ENCODE results near the gene RAMP3.

The RAMP3 gene

DNA sequence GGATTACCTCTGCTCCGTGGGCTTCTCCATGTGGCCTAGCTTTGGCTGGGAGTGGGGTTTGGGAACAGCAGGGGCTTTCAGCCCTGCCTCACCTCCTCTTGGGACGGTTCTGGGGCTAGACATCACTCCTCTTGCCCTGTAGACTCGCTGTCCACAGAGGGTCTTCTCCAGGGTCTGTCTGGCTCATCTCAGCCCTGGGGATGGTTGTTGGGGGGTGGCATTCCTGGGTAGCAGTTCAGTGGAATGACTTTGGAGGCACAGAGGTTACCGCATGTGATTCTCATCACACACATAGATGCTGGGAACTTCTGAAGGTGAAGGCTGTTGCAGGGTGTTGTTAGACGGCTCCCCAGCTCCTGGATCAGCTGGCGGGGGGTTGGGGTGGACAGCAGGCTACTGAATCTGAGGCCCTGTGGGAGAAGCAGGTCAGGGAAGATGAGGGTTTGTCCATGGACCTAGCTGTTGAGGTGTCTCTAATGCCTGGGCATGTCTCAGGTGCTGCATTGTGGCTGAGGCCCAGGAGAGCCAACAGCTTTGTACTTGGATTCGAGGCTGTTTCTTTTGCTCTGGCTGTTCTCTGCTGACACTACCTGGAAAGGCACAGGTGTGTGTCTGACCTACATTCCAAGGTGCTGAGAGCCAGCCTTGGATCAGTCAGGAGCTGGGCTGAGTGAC is 23.8 kb downstream of the RAMP3 start:
- DNase-seq = no peak

DNA sequence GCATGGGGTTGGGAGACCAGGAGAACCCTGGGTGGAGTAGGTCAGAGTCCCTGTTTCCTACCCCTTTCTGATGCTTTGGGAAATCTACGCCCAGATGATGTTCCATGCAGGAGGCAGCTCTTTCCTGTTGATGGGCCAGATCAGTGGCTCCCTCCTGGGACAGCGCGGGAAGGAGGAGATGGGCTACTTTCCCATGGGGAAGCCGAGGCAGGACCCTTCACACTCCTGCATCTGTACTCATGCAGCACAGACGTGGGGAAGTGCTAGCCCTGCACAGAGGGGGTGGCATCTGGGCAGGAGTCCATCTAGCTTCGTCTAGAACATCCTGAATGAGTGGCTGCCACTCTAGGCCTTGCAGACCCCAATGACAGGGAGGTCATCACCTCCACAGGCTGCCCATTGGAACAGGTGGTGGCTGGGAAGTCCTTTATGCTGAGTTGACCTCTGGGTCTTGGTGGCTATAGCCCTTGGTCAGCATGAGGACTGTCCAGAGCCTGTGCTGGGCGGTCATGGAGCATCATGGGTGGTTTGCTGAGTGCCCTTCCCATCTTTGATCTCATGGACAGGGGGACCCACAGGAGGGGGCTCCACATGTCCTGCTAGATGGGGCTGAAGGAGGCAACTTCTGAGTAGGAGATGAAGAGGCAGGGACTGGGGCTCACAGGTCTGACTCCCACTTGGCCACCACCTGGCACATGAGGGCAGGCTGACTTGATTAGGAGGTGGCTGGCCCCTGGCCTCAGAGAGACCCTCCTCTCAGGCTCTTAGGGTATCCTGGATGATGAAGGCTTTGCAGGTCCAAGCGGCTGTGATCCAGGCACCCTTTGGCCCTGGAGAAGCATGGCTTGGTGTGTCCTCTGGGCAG is 24.6 kb downstream of the RAMP3 start:
- DNase-seq = no peak

DNA sequence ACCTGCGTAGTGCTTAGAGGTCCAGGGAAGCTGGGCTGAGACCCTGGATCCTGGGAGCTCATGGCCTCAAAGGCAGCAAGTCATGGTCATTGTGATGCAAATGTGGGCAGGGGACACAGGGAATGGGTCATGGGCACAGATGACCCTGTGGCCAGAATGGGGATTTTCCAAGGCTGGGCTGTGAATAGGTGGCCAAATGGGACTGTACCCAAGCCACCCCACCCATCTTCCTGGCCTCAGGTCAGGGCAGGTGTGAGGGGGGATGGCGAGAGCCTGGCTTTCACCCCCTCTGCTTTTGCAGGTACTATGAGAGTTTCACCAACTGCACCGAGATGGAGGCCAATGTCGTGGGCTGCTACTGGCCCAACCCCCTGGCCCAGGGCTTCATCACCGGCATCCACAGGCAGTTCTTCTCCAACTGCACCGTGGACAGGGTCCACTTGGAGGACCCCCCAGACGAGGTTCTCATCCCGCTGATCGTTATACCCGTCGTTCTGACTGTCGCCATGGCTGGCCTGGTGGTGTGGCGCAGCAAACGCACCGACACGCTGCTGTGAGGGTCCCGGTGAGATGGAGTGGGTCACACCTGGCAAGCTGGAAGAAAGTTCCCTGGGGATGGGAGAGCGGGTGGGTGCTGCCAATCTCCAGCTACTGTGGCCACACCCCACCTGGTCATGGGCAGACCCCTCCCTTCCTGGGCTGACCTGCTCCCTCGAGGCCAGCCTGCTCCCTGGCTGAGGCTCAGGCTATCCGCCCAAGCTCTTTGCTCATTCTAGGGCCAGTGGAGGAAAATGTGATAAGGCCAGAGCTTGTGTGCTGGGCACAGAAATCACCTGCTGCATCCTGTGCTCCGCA is 25.5 kb downstream of the RAMP3 start:
- no peak for DNase-seq

DNA sequence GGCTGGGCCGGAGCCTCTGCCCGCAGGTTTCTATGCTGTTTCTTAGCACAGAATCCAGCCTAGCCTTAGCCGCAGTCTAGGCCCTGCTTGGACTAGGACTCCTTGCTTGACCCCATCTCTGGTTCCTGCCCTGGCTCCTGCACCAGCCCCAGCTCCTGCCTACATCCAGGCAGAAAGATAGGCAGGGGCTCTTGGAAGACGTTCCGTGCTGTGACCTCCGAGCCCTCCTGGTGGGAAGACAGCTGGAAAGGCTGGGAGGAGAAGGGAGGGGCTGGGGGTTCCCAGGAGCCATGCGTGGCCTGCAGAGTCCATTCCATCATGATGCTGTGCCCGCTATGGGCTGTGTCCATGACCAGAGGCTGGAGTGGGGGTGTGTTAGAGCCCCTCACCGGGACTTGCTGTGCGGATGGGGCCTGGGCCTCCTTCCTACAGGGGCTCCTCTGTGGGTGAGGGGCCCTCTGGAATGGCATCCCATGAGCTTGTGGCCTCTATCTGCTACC is 26.2 kb downstream of the RAMP3 start:
- DNase-seq = no peak

DNA sequence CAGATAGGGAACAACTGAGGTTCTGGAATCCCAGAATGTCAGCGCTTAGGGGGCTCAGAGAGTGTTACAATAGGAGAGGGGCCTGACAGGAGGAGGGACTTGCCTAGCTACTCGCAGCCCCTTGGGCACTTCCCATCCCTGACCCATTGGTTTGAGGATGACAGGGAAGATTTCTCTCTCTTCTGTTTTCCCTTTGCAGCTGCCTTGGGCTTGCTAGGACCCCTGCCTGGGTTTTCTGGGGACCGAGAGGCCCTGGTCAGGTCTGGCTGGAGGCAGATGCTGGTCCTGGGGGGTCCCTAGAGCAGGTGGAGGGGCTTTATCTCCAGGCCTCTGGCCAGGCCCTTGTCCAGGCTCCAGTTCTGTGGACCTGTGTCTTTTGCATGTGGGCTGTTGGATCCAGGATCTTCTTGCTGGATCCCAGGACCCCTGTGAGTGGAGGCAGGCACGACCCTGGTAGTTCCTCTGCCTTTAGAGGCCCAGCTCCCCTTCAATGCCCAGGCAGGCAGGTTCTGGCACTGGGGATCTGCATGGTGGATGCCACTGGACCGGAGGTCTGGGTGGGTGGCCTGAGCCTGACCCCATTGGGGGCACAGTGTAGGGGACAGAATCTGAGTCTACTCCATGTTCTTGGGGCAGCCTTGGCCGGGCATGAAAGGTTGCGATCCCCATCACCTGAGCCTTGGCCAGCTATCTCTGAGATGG is 26.9 kb downstream of the RAMP3 start:
- DNase-seq = no peak

DNA sequence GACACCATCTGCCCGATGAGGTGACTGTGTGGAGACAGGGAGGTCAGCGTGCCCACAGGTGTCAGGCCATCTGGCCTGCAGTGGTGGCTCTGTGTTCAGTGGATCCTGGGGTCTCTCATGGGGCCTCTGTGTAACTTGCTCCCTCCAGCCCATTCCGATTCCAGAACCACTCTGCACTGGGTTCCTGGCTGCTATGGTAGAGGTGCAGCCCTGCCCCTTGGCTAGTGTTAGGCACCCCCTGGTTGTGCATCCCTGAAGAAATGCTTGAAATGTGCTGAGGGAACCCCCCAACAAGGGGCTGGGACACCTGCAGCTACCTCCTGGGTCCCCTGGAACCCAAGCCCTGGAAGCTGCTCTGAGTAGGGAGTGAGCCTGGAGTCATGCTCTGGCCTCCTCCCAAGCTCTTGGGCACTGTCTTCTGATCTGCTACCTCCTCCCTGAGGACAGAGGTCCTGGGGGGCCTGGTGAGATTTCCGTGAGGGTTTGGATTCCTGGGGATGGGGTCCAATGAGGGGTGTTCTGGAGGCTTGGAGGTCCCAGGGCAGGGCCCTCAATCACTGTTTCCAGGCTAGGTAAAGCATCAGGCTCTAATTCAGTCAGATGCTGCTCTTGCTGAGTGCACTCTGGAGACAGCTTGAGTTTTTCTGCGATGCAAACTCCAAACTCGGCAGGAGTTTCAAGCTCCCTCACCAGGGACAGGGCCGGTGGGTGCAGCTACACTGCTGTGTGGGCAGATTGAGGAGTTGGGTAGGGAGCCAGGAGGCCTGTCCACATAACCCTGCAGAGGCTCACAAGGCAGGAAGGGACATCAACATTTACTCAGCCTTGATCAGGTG is 27.7 kb downstream of the RAMP3 start:
- DNase-seq = no peak

DNA sequence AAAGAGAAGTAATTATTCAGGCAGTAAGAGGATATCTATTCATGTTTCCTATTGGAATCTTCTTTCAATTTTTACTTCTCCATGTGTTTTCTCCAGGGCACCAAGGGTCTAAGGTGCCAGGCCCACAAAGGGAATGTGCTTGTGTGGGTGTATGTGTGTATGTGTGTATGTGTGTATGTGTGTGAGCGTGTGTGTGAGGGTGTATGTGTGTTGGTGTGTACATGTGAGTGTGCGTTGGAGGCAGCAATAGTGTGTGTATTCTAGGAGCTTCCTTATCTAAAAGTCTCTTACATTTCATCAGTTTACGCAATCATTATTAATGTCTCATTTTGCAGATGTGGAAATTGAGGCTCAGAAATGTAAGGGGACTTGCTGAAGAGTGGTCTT is 28.3 kb downstream of the RAMP3 start:
- no peak for DNase-seq

DNA sequence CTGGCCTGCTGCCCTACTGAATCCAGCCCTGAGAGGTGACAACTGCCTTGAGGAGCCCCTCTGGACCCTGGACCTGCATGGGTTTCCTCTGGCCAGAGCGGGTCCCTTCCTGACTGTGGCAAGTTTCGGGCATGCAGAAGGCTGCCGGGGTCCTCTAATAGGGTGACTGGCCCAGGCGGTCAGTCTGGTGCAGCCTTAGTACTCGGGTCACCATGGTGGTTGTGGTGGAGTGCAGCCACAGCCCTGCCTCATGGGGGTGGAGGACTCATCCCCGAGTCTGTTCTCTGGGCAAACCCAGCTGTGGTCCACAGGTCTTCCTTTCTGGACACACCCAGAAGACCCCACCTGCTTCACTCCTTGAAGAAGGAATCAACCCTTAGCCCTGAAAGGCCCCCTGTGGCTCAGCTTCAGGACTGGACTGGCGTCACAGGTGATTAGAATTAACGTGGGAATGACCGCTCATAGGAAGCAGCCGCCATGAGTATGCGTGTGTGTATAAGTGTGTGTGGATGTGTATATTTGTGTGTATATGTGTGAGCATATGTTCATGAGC is 28.7 kb downstream of the RAMP3 start:
- no peak for DNase-seq

DNA sequence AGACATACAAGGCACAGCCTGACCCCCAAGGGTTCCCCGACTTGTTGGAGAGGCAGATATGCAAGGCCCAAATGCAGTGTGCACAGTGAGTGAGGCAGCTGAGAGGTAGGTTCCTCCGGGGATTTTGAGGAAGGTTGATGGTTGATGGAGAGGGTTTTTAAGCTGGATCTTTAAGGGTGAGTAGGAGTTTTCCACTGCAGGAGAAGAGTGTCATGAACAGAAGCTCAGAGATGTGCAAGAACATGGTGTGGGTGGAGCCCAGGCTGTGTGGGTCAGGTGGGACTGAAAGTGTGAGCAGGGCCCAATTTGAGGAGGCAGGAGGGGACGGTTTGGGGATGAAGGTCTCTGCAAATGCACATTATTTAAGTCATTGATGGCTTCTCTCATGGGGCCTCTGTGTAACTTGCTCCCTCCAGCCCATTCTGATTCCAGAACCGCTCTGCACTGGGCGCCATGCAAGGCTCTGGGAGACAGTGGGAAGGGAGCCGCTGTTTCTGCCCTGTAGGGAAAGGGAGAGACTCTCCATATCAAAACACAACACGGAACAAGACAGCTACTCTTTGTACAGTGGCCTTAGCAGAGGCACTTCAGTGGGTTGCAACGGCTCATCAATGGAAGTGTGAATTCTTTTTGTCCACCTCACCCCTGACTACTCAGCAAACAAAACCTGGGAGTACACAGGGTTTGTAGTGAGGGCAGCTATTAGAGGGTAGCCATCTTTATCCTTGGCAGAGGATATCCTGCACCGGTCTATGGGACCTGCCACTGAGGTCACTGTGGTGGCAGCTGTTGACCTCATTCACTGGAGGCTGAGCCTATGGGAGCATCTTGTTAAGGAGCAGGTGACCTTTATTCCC is 29.7 kb downstream of the RAMP3 start:
- DNase-seq = no peak

DNA sequence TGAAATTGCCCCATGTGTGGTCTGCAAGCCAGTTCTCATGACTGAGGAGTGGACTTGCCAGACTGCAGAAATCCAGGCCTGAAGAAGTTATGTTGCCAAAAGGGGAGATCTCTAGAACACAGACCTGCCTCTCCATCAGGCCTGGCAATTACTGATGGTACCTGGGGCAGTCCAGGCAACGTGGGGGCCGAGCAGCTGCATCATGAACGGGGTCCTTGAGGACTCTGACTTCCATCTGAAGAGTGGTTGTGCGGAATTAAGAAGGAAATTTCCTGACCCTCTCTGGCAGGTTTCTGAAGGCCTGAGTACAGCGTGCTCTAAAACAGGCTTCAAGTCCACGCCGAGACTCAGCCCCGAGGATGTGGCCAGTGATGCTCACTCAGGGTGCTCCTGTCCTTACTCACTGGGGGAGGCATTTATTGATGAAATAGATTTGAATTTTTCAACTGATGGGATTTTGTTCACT is 30.4 kb downstream of the RAMP3 start:
- DNase-seq = no peak

DNA sequence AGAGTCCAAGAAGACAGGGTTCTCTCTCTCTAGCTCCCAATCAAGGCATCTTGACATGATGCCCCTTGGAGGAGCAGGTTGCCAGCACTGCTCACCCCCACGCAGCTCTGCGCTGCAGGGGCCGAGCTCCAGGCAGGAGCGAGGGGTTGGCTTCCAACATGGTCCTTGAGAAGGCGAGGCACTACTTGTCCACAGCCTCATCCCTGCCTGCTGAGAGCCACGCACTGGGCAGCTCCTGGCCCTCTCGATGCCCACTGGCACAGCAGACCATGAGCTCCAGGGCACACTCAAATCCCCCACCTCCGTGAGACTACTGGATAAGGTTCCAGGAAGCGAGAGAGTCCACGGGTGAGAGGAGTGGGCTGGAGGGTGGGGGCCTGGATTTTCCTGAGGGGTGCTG is 31.1 kb downstream of the RAMP3 start:
- no peak for DNase-seq

DNA sequence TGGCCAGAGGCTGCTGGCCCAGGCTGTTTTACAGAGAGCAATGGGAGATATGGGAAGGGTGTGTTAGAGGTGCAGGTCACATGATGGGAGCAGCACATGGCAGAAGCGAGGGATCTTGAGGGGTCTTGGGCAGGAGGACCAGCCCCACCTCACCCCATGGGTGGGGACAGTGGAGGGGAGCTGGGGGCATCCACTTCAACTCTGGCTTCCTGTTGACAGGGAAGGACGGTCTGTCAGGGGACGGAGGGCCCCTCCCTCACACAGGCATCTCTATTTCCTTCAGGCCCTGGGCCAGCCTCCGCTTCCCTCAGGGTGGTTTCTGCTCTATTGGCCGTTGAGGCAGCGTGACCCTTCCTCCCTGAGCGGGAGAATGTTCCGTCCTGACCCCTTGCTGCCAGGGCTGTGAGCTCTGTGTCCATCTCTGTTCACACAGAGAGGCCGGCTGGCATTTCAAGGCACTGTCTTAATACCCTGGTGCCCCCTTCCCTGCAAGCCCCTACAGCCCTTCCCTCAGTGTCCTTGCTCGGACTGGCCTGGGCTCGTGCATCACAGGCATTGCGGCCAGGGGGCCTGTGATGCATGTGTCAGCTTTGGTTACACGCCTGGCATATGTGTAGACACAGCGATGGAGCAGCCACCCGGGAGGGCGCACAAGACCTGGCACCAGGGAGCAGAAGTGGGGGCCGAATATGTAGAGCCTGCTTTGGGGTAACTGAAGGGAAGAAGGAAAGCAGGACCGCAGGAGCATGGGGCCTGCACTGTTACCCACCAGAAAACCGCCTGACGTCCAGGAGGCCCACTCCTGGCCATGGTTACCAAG is 31.8 kb downstream of the RAMP3 start:
- DNase-seq = no peak

DNA sequence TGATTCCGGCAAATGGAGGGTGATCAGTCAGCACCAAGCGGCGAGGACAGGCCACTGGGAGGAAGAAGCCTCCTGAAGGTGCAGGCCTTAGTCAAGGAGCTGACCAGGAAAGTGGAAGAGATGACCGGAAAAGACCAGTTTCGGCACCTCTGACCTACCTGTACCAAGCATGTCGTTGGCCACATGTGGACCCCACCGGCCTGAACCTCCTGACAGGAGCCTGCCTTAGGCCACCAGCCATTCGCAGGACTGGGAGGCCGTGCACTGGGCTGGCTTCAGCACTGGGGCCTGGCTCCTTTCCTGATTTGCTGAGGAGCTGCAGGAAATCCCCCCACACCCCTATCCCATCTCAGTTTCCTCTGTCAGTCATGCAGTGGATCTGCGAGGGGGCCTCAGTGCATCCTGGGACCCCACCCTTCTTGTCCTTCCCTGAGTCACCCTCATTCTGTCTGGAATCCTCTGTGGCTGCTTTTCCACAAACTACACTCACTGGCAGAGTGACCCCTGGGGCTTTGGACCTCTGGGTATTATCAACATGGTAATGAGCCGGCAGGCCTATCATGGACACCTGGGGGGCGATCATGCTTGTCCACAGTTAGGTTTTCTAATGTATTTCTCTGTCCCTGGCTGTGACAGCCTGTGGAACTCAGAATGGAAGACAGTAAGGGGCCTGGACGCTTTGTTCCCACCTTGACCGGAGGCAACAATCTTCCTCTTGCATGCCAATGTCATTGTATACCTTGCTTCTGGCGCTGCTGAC is 33.0 kb downstream of the RAMP3 start:
- DNase-seq = no peak

DNA sequence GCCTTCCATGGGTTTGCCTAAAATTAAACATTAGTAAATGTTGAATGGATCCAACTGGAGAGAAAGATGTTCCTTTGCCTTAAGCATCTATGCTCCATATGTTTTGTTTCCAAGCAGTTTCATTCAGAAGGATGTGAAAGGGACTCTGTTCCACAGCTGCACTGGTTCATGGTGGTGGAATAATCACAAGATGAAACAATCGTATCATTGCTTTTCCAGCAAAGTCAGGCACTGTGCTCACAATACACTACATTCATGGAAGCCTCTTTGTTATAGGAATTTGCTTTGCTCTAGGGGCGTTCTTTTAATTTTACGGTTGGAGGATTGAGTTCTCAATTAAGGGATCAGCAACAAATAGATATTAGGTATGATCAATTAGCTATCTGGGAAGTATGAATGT is 33.8 kb downstream of the RAMP3 start:
- DNase-seq = no peak

DNA sequence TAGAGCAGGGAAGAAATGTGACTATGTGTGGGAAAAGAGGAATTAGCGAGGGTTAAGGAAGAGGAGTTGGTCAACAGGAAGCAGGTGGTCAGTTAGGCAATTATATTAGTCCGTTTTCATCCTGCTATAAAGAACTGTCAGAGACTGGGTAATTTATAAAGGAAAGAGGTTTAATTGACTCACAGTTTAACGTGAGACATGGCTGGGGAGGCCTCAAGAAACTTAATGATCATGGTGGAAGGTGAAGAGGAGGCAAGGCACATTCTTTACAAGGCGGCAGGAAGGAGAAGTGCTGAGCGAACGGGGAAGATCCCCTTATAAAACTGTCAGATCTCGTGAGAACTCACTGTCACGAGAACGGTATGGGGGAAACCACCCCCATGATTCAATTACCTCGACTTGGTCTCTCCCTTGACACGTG is 35.0 kb downstream of the RAMP3 start:
- no peak for DNase-seq

DNA sequence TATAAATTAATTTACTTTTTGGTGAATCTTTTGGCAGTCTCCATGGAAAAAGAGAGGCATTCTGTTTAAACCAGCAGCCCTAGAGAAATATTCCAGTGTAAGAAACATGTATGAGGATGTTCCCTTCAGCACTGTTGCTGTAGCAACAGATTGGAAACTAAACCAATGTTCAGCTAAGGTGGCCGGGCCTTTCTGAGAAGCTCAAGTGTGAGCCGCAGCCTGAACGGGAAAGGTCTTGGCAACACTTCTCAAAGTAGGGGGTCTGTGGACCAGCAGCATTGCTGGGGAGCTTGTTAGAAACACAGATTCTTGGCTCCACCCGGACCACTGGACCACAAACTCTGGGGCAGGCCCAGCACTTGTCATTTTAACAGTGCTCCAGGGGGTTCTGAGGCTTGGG is 36.2 kb downstream of the RAMP3 start:
- DNase-seq = no peak

DNA sequence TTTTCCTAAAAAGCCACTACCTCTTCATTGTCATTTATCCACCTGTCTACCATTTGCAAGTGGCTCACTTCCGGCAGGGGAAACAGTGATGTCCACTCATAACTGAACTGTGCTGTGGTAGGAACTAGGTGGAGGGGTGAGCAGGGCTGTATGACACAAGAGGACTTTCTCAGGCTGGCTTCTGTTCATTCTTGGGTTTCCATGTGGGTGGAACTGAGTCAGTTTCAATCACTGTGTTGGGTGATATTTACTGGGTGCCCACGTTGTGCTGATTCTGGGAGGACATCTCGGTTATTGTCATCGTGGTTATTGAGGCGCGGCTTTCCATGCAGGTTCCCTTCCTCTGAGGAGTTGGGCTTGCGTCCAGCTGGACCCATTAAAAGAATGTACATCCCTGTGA is 38.8 kb downstream of the RAMP3 start:
- no peak for DNase-seq

DNA sequence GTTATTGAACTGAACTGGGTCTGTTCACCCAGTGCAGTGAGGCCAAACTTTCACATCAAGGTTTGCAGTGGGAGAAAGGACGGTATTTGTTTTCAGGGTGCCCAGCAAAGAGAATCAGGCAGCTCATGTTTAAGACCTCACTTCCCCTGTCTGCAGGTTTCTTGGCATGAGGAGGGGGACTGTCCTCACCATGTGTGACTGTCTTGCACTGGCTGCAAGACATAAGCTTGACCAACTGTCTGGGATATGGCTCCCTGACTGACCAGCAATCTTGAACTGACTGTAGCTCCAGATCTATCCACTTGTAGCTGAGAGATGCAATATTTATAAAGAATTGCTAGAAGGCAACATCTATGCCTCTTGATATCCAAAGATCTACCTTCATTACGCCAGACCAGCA is 39.9 kb downstream of the RAMP3 start:
- DNase-seq = no peak

DNA sequence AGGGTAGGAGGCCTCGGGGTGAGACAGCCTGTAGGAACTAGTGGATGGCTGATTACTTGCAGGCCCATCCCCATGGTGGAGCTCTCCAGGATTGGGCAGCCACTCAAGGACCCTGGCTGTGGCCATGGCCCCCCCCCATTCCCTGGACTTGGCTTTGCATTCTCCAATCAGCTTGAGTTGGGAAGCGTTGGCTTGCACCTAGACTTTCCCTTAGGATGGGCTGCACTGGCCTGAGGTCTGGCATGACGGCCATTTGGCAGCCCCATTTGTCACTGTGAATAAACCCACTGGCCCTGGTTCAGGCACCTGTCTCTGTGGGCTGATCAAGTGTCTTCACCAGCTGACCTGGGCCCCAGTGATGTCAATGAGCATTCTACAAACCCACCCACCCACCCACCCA is 41.4 kb downstream of the RAMP3 start:
- DNase-seq = no peak

Data from NCI-H1105 (cell line).